Stimulated activated CD4-positive, alpha-beta T cell treated with anti-CD3 and anti-CD28 coated beads, TNF-alpha, amount 100 ng/mL, for 24 hours (primary cell): Measurements from ENCODE around the gene ELF3.
"Not testable (repeated sequence)": the region's sequence is repeated elsewhere in the genome, so short reads cannot be mapped to it uniquely, and the experiment has no call there.

Experiments used
- DNase-seq, 3 experiments: peaks; one replicate each; pipeline ENCODE4 v3.0.0-alpha.2; 2020; ENCODE audit warnings: low read depth in 3 of 3

The ELF3 gene

DNA sequence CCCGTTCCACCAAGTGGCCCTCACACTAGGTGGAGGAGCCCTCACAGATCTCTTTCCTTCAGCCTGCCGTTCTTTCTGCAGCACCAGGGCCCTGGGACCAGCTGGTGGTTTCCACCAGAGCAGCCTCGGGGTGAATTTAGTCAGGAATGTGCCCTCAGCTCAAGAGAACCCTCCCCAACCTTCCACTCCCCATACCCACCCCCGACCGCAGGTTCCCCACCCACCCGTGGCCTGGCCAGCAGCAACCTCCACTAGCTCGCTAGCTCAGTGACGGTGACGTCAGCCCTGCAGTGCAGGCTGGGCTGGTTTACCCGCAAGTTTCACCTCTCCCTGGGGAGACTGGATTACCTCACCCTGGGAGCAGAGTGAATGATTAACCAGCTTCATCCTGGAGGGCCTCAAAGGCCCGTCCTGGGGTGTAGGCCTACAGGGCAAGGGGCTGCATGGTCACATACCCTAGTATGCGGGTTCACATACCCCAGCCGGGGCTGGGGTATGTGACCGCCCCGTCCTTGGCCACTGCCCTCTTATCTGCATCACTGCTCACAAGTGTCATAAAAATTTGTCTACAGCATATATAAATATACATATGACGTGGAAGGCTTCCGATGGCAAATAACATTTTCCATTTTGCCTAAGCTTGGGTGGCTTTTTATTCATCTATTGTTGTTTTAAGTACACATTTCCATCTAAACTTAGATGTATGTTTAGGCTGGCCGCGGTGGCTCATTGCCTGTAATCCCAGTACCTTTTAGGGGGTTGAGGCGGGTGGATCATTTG is 24.5 kb downstream of the ELF3 start:
- no peak for DNase-seq

GRCh38 chr1:202036595-202037387 is 26.4 kb downstream of the ELF3 start:
- no peak for DNase-seq

DNA sequence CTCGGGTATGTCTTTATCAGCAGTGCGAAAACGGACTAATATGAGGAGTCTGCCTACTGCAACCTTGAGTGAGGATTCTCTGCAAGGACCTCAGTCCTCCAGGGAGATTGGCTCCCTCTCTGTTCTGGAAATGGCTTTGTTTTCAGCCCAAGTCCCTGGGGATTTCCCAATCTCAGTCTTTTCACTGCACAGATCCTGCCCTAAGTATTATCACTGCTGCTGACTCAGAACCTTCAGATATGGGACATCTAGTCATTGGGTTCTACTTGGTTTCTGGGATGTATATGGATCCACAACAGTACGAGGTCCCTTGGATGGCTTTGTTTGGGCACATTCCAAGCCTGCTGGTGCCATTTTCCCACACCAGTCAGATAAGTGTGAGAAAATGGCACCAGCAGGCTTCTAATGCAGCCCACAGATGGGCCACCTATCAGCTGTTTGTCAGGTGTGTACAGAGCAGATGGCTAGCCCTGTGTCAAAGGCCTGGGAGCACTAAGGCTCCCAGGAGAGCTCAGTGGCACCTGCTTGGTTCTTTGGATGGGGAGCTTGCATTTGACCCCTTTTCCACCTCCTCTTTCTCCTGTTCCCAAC is 27.4 kb downstream of the ELF3 start:
- DNase-seq: no peak

DNA sequence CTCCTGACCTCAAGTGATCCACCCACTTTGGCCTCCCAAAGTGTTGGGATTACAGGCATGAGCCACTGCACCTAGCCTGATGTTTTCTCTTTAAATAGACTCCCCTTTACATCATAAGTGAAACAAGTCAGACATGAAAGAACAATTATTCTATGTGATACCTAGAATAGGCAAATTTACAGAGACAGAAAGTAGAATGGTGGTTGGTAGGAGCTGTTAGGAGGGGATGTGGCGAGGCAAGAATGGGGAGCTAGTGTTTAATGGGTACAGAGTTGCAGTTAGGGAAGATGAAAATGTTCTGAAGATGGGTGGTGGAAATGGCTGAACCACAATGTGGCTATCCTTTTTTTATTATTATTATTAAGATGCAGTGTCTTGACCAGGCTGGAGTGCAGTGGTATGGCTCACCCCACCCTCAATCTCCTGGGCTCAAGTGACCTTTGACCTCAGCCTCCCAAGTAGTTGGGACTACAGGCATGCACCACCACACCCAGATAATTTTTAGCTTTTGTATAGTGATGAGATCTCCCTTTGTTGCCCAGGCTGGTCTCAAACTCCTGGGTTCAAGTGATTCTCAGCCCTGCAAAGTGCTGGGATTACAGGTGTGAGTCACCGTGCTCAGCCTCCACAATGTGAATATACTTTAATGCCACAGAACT is 28.4 kb downstream of the ELF3 start:
- DNase-seq: no peak

DNA sequence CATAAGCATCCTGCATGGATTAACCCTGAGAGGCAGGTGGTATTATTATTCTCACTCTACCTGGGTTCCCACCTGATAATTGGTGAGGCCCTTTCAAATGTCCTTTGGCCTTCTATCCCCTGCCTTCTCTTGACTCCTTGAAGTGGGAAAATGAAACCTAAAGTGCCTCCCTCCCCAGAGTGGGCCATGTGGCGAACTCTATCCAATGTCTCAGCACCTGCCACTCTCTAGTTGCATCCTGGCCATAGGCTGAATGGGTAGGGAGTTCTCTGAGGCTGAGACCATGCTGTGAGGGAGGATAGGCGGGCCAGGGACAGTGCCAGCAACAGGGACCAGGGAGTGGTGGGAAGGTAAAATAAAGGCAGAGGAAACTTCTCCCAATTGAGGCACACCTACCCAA is 35.3 kb downstream of the ELF3 start:
- DNase-seq: no peak

GRCh38 chr1:202046227-202046626 is 35.8 kb downstream of the ELF3 start:
- no peak for DNase-seq

DNA sequence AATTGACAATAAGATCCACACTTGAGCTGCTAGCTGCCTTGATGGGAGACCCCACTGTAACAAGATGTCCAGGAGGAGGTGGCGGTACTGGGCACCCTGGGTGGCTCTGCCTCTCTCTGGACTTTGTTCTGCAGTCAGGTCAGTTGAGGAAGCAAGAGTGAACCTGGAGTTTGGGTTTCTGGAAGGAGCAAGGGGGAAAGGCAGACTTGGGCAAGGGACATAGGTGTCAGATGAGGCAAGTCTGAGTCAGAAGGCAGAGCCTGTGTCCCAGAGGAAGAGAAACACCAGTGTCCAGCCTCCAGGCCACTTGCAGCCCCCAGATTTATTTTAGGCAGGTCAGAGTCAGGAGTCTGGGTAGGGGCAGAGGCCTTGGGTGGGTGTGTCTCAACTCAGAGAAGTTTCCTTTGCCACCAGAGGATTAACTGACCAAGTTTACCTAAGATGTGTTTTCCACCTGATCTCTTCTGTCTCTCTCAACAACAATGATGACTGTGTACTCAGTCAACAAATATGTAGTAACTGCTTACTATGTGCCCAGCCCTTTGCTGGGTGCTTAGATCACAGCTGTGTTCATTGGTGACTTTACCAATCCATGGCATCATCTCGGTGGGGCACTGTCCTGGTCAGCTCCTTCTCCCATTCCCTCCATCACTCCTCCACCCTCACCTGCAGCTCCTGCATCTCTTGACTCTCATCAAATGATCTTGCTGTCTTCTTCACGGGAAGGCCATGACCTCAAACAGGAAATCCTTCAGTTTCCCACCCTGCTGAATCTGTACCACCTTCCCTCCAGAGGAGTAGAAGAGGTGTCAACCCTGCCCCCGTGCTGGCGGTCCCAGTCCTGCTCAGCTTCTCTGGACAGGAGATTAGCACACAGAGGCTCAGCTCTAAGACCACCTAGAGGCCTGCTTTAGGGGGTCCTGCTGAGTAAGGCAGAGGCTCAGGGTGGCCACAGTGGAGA is 36.6 kb downstream of the ELF3 start:
- no peak for DNase-seq

DNA sequence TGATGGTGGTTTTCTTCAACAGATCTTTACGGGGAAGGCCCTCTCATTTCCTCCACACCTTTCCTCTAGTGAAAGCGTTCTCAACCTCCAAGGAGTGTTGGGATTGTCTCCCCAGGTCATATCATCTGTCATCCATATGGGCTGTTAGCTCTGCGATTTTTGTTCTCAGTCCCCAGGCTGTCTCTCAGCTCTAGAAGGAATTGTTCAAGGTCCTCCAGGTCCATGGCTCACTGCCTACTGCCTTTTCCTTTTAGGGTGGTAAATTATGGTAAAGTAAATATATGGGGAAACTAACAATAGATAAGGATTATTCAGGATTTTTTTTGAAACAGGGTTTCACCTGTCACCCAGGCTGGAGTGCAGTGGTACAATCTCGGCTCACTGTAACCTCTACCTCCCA is 37.6 kb downstream of the ELF3 start:
- DNase-seq: no peak

DNA sequence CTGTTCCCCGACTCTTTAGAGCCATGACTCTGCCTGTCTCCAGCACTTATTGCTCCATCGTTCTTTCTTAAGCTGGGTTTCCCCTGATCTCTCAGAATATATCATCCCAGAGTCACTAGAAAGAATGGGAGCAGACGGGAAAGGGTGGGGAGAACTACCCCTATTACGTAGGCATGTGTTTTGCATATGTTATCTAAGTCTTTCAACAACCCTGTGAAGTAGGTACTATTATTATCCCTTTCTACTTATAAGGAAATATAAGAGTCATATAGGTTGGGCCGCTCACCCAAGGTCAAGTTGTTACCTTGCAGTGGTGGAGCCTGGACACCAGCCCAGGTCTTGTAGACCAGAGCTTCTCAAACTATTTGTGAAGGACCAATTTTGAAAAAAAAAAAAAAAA is 38.7 kb downstream of the ELF3 start:
- no peak for DNase-seq

- DNase-seq: no peak
Observed at GRCh38 chr1:202054094-202054493, 43.7 kb downstream of the ELF3 start.

- not testable (repeated sequence) for DNase-seq
Observed at GRCh38 chr1:202054673-202055072, 44.3 kb downstream of the ELF3 start.

- no peak for DNase-seq
Observed at GRCh38 chr1:202056644-202057334, 46.4 kb downstream of the ELF3 start.

GRCh38 chr1:202057335-202057704 is 46.9 kb downstream of the ELF3 start:
- not testable (repeated sequence) for DNase-seq

- no peak for DNase-seq
Observed at GRCh38 chr1:202058001-202058908, 47.9 kb downstream of the ELF3 start.

GRCh38 chr1:202061055-202061454 is 50.7 kb downstream of the ELF3 start:
- no peak for DNase-seq

DNA sequence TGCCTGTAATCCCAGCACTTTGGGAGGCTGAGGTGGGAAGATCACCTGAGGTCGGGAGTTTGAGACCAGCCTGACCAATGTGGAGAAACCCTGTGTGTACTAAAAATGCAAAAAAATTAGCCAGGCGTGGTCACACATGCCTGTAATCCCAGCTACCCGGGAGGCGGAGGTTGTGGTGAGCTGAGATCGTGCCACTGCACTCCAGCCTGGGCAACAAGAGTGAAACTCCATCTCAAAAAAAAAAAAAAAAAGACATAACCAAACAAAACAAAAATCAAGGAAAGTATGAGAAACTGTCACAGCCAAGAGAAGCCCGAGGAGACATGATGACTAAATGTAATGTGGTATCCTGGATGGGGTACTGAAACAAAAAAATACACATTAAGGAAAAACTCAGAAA is 51.4 kb downstream of the ELF3 start:
- DNase-seq: not testable (repeated sequence)

GRCh38 chr1:202062636-202063035 is 52.2 kb downstream of the ELF3 start:
- DNase-seq: not testable (repeated sequence)

DNA sequence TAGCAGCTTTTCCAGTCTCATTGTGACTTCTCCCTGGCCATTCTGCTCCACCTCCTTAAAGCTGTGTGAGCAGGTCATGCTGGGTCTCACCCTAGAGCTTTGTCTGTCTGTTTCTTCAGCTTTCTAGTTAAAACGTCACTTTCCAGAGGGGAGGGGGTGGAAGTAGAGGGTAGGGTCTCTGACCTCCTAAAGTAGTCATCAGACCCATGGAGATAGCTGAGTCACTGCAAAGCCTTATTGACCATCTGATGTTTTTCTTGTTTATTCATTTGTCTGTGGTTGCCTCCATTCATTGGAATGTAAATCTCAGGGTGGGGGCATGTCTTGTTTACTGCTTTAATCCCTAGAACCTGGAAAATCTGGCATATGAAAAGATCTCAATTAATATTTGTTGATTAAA is 52.7 kb downstream of the ELF3 start:
- DNase-seq: no peak

GRCh38 chr1:202064889-202065312 is 54.5 kb downstream of the ELF3 start:
- not testable (repeated sequence) for DNase-seq
